Measurements from ENCODE around the gene EIPR1. TPM values are rescaled to one million over a fixed set of nuclear protein-coding genes. Genes with fewer than 3 reads are reported as not detected.

Gene EIPR1
- total and polyA plus RNA-seq, 2 experiments from 2014 or later: 17.4 to 46.3 TPM

- peaks cover 15% of the 10 kb centered on the region for H3K79me2 ChIP-seq (replicated peaks; ENCODE audit: insufficient read depth)
- no peaks in the 10 kb centered on the region for H3K36me3 ChIP-seq (ENCODE audit: insufficient read depth)
- H3K27ac Mint-ChIP-seq: no peak overlapping the region
- ATAC-seq (no peak), DNase-seq (ENCODE audit: low spot score) (no peak)
- H3K27me3 ChIP-seq (ENCODE audit: insufficient read depth): no peaks in the 10 kb centered on the region
- TF ChIP-seq NANOG (IDR thresholded peaks at IDR 0.05; ENCODE audit: borderline replicate concordance): no peak
- TF ChIP-seq, protein P1, sequence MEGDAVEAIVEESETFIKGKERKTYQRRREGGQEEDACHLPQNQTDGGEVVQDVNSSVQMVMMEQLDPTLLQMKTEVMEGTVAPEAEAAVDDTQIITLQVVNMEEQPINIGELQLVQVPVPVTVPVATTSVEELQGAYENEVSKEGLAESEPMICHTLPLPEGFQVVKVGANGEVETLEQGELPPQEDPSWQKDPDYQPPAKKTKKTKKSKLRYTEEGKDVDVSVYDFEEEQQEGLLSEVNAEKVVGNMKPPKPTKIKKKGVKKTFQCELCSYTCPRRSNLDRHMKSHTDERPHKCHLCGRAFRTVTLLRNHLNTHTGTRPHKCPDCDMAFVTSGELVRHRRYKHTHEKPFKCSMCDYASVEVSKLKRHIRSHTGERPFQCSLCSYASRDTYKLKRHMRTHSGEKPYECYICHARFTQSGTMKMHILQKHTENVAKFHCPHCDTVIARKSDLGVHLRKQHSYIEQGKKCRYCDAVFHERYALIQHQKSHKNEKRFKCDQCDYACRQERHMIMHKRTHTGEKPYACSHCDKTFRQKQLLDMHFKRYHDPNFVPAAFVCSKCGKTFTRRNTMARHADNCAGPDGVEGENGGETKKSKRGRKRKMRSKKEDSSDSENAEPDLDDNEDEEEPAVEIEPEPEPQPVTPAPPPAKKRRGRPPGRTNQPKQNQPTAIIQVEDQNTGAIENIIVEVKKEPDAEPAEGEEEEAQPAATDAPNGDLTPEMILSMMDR (conservative IDR thresholded peaks at IDR 0.05; ENCODE audit: low read depth in 2 of 2): no peak
- TF ChIP-seq, protein P2, sequence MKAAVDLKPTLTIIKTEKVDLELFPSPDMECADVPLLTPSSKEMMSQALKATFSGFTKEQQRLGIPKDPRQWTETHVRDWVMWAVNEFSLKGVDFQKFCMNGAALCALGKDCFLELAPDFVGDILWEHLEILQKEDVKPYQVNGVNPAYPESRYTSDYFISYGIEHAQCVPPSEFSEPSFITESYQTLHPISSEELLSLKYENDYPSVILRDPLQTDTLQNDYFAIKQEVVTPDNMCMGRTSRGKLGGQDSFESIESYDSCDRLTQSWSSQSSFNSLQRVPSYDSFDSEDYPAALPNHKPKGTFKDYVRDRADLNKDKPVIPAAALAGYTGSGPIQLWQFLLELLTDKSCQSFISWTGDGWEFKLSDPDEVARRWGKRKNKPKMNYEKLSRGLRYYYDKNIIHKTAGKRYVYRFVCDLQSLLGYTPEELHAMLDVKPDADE (IDR thresholded peaks at IDR 0.05): no peak
- no peak for TF ChIP-seq POLR2AphosphoS5 (IDR thresholded peaks at IDR 0.05; ENCODE audit: low read depth)
- TF ChIP-seq EZH2 (IDR thresholded peaks at IDR 0.05; ENCODE audit: low read depth, unreplicated experiment): no peak
- TF ChIP-seq, protein P3, sequence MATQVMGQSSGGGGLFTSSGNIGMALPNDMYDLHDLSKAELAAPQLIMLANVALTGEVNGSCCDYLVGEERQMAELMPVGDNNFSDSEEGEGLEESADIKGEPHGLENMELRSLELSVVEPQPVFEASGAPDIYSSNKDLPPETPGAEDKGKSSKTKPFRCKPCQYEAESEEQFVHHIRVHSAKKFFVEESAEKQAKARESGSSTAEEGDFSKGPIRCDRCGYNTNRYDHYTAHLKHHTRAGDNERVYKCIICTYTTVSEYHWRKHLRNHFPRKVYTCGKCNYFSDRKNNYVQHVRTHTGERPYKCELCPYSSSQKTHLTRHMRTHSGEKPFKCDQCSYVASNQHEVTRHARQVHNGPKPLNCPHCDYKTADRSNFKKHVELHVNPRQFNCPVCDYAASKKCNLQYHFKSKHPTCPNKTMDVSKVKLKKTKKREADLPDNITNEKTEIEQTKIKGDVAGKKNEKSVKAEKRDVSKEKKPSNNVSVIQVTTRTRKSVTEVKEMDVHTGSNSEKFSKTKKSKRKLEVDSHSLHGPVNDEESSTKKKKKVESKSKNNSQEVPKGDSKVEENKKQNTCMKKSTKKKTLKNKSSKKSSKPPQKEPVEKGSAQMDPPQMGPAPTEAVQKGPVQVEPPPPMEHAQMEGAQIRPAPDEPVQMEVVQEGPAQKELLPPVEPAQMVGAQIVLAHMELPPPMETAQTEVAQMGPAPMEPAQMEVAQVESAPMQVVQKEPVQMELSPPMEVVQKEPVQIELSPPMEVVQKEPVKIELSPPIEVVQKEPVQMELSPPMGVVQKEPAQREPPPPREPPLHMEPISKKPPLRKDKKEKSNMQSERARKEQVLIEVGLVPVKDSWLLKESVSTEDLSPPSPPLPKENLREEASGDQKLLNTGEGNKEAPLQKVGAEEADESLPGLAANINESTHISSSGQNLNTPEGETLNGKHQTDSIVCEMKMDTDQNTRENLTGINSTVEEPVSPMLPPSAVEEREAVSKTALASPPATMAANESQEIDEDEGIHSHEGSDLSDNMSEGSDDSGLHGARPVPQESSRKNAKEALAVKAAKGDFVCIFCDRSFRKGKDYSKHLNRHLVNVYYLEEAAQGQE (IDR thresholded peaks at IDR 0.05; ENCODE audit: unreplicated experiment): no peak
- TF ChIP-seq ZNF114 (CRISPR knock-in tag; IDR thresholded peaks at IDR 0.05): no peak
- no peak for TF ChIP-seq STAT1 (IDR thresholded peaks at IDR 0.05; ENCODE audit: unreplicated experiment)
- no peak for TF ChIP-seq EZH2phosphoT487 (IDR thresholded peaks at IDR 0.05; ENCODE audit: unreplicated experiment)
- TF ChIP-seq CREB1 (CRISPR knock-in tag; IDR thresholded peaks at IDR 0.05; ENCODE audit: low read depth): no peak
- TF ChIP-seq ZNF331 (CRISPR knock-in tag; IDR thresholded peaks at IDR 0.05; ENCODE audit: low read depth): no peak
- TF ChIP-seq, protein P4, sequence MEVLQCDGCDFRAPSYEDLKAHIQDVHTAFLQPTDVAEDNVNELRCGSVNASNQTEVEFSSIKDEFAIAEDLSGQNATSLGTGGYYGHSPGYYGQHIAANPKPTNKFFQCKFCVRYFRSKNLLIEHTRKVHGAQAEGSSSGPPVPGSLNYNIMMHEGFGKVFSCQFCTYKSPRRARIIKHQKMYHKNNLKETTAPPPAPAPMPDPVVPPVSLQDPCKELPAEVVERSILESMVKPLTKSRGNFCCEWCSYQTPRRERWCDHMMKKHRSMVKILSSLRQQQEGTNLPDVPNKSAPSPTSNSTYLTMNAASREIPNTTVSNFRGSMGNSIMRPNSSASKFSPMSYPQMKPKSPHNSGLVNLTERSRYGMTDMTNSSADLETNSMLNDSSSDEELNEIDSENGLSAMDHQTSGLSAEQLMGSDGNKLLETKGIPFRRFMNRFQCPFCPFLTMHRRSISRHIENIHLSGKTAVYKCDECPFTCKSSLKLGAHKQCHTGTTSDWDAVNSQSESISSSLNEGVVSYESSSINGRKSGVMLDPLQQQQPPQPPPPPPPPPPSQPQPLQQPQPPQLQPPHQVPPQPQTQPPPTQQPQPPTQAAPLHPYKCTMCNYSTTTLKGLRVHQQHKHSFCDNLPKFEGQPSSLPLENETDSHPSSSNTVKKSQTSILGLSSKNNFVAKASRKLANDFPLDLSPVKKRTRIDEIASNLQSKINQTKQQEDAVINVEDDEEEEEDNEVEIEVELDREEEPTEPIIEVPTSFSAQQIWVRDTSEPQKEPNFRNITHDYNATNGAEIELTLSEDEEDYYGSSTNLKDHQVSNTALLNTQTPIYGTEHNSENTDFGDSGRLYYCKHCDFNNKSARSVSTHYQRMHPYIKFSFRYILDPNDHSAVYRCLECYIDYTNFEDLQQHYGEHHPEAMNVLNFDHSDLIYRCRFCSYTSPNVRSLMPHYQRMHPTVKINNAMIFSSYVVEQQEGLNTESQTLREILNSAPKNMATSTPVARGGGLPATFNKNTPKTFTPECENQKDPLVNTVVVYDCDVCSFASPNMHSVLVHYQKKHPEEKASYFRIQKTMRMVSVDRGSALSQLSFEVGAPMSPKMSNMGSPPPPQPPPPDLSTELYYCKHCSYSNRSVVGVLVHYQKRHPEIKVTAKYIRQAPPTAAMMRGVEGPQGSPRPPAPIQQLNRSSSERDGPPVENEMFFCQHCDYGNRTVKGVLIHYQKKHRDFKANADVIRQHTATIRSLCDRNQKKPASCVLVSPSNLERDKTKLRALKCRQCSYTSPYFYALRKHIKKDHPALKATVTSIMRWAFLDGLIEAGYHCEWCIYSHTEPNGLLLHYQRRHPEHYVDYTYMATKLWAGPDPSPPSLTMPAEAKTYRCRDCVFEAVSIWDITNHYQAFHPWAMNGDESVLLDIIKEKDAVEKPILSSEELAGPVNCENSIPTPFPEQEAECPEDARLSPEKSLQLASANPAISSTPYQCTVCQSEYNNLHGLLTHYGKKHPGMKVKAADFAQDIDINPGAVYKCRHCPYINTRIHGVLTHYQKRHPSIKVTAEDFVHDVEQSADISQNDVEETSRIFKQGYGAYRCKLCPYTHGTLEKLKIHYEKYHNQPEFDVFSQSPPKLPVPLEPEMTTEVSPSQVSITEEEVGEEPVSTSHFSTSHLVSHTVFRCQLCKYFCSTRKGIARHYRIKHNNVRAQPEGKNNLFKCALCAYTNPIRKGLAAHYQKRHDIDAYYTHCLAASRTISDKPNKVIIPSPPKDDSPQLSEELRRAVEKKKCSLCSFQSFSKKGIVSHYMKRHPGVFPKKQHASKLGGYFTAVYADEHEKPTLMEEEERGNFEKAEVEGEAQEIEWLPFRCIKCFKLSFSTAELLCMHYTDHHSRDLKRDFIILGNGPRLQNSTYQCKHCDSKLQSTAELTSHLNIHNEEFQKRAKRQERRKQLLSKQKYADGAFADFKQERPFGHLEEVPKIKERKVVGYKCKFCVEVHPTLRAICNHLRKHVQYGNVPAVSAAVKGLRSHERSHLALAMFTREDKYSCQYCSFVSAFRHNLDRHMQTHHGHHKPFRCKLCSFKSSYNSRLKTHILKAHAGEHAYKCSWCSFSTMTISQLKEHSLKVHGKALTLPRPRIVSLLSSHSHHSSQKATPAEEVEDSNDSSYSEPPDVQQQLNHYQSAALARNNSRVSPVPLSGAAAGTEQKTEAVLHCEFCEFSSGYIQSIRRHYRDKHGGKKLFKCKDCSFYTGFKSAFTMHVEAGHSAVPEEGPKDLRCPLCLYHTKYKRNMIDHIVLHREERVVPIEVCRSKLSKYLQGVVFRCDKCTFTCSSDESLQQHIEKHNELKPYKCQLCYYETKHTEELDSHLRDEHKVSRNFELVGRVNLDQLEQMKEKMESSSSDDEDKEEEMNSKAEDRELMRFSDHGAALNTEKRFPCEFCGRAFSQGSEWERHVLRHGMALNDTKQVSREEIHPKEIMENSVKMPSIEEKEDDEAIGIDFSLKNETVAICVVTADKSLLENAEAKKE (CRISPR knock-in tag; IDR thresholded peaks at IDR 0.05): no peak
- TF ChIP-seq JUNB (IDR thresholded peaks at IDR 0.05; ENCODE audit: unreplicated experiment): no peak
- H3F3A ChIP-seq (replicated peaks; ENCODE audit: low read depth): no peaks in the 10 kb centered on the region
- peaks cover 7% of the 10 kb centered on the region for H3K27me3 Mint-ChIP-seq (ENCODE audit: insufficient read depth, low read depth, poor library complexity)
- no peak overlapping the region for H3K4me2 ChIP-seq
- H3K9me3 Mint-ChIP-seq: no peaks in the 10 kb centered on the region; the same call in 2 of the 3 replicates
- H3K9me2 ChIP-seq (ENCODE audit: insufficient read depth): no peaks in the 10 kb centered on the region
- H3K4me1 ChIP-seq (ENCODE audit: insufficient read depth): peaks cover 12% of the 10 kb centered on the region; the same call in 1 of the 2 replicates
- H3K36me3 Mint-ChIP-seq (ENCODE audit: low read depth): peaks cover 6% of the 10 kb centered on the region; the same call in 2 of the 3 replicates
- peaks cover 41% of the 10 kb centered on the region for H3K4me1 Mint-ChIP-seq
- peaks cover 4% of the 10 kb centered on the region; the same call in 1 of the 2 replicates for H4K20me1 ChIP-seq (replicated peaks; ENCODE audit: insufficient read depth)
- H3K4me3 Mint-ChIP-seq: no peak overlapping the region
- no peak overlapping the region for H3K4me3 ChIP-seq
- H2AFZ ChIP-seq: no peak overlapping the region
- H3K27ac ChIP-seq (ENCODE audit: low read depth): no peak overlapping the region
Observed at GRCh38 chr2:3305431-3305830, 72.2 kb downstream of the EIPR1 start.
